ENCODE measurements around the gene NPAS4. TPM values are rescaled to one million over a fixed set of nuclear protein-coding genes. Genes with fewer than 3 reads are reported as not detected.

Gene NPAS4
- polyA plus RNA-seq, 1 donor (not counting 4 experiments of a cell fraction or from before 2014, with no cell fraction given) = not detected

GRCh38 chr11:66418168-66418985 is 2.5 kb upstream of the NPAS4 start:
- Histone ChIP-seq H3K27ac (ENCODE audit: control insufficient read depth, insufficient read depth, low read length) (no peak overlapping the region), H3K4me1 (ENCODE audit: control insufficient read depth, extremely low read depth, insufficient read depth, low read length) (peaks cover 5% of the 10 kb centered on the region), H3K36me3 (ENCODE audit: control insufficient read depth in 2 of 2, extremely low read depth in 1 of 2, insufficient read depth in 2 of 2, low read length in 2 of 2) (no peaks in the 10 kb centered on the region), H4K20me1 (ENCODE audit: control insufficient read depth, extremely low read depth, insufficient read depth, low read length) (peaks cover 13% of the 10 kb centered on the region), H3K9ac (ENCODE audit: control insufficient read depth, extremely low read depth, insufficient read depth, low read length) (no peak overlapping the region), H3K4me3 (ENCODE audit: control insufficient read depth in 2 of 3, extremely low read depth in 1 of 3, insufficient read depth in 2 of 3, low read depth in 1 of 3, low read length in 3 of 3) (no peak overlapping the region), H3K27me3 (ENCODE audit: control insufficient read depth, extremely low read depth, insufficient read depth, low read length) (peaks cover 44% of the 10 kb centered on the region), H2AFZ (ENCODE audit: control insufficient read depth, low read length) (no peak overlapping the region), H3K4me2 (ENCODE audit: control insufficient read depth, extremely low read depth, insufficient read depth, low read depth, low read length) (no peak overlapping the region), H3K79me2 (ENCODE audit: control insufficient read depth, insufficient read depth, low read length) (no peaks in the 10 kb centered on the region), H3K9me1 (ENCODE audit: control insufficient read depth, extremely low read depth, insufficient read depth, low read length) (no peaks in the 10 kb centered on the region), H3K9me3 (ENCODE audit: control insufficient read depth, low read depth, low read length) (no peaks in the 10 kb centered on the region)
- dilution Hi-C loops (cut with MboI; ENCODE audit: extremely low pct_ligation_motif_present, low sequenced_read_pairs) = no loop called here
- DNase-seq (ENCODE audit: low read depth, low spot score) = no peak
- TF ChIP-seq EZH2 (IDR thresholded peaks at IDR 0.05; ENCODE audit: low read length) (no peak), CTCF (optimal IDR thresholded peaks at IDR 0.05 in 1 of 3, IDR thresholded peaks at IDR 0.05 in 1 of 3, conservative IDR thresholded peaks at IDR 0.05 in 1 of 3; ENCODE audit: extremely low read depth in 1 of 3, insufficient read depth in 2 of 3, low read length in 3 of 3) (peak; percentile 60 to 67 (median 60))
- peak; percentile 23 for FAIRE-seq

GRCh38 chr11:66418986-66419308 is 1.9 kb upstream of the NPAS4 start:
- H2AFZ ChIP-seq (ENCODE audit: control insufficient read depth, low read length) = no peak overlapping the region
- H3K4me2 ChIP-seq (ENCODE audit: control insufficient read depth, extremely low read depth, insufficient read depth, low read depth, low read length) = no peak overlapping the region
- TF ChIP-seq CTCF (optimal IDR thresholded peaks at IDR 0.05 in 1 of 3, IDR thresholded peaks at IDR 0.05 in 1 of 3, conservative IDR thresholded peaks at IDR 0.05 in 1 of 3; ENCODE audit: extremely low read depth in 1 of 3, insufficient read depth in 2 of 3, low read length in 3 of 3) = no peak
- TF ChIP-seq EZH2 (IDR thresholded peaks at IDR 0.05; ENCODE audit: low read length) = no peak

More at GRCh38 chr11:66418986-66419308, 1.9 kb upstream of the NPAS4 start:
- FAIRE-seq (no peak), DNase-seq (ENCODE audit: low read depth, low spot score) (no peak)
- no peaks in the 10 kb centered on the region for H3K9me3 ChIP-seq (ENCODE audit: control insufficient read depth, low read depth, low read length)
- H4K20me1 ChIP-seq (ENCODE audit: control insufficient read depth, extremely low read depth, insufficient read depth, low read length) = peaks cover 13% of the 10 kb centered on the region
- H3K9ac ChIP-seq (ENCODE audit: control insufficient read depth, extremely low read depth, insufficient read depth, low read length) = no peak overlapping the region
- no peaks in the 10 kb centered on the region for H3K9me1 ChIP-seq (ENCODE audit: control insufficient read depth, extremely low read depth, insufficient read depth, low read length)
- no peaks in the 10 kb centered on the region for H3K79me2 ChIP-seq (ENCODE audit: control insufficient read depth, insufficient read depth, low read length)
- H3K36me3 ChIP-seq (ENCODE audit: control insufficient read depth in 2 of 2, extremely low read depth in 1 of 2, insufficient read depth in 2 of 2, low read length in 2 of 2) = no peaks in the 10 kb centered on the region
- dilution Hi-C loops (cut with MboI; ENCODE audit: extremely low pct_ligation_motif_present, low sequenced_read_pairs) = no loop called here
- peaks cover 39% of the 10 kb centered on the region for H3K27me3 ChIP-seq (ENCODE audit: control insufficient read depth, extremely low read depth, insufficient read depth, low read length)
- H3K4me1 ChIP-seq (ENCODE audit: control insufficient read depth, extremely low read depth, insufficient read depth, low read length) = peaks cover 5% of the 10 kb centered on the region
- H3K27ac ChIP-seq (ENCODE audit: control insufficient read depth, insufficient read depth, low read length) = no peak overlapping the region
- H3K4me3 ChIP-seq (ENCODE audit: control insufficient read depth in 2 of 3, extremely low read depth in 1 of 3, insufficient read depth in 2 of 3, low read depth in 1 of 3, low read length in 3 of 3) = no peak overlapping the region
